PC-9 (cell line): ENCODE measurements around the gene SEC31A. TPM values are rescaled to one million over a fixed set of nuclear protein-coding genes. Genes with fewer than 3 reads are reported as not detected.

ENCODE experiments used
- BruUV-seq: library from RNA; stranded (reverse); fragments of 400-500 nt; replicated peaks from 2 replicates; lab custom pipeline; 2021; lab: Mats Ljungman, UMichigan
- CTCF ChIA-PET: fragments of 300-600 bp; sonication (Branson Sonifier 250); formaldehyde crosslinking; loops from one replicate; lab custom pipeline; 2022; ENCODE audit warnings: antibody characterized with exemption; lab: Charles Lee
- POLR2A ChIA-PET: fragments of 300-600 bp; sonication (Branson Sonifier 250); formaldehyde crosslinking; loops from one replicate; lab custom pipeline; 2022; ENCODE audit warnings: antibody characterized with exemption; ENCODE audit not compliant: unreplicated experiment; lab: Charles Lee
- DNase-seq, 2 experiments: peaks; one replicate each; pipeline versions ENCODE4 v3.0.0 to v3.0.0-alpha.2; 2015 to 2022; ENCODE audit warnings: mixed read lengths in 1 of 2
- H2AFZ ChIP-seq: fragments of 200-600 bp; sonication (generic); 2 replicates; pipeline ENCODE4 v1.8.1; 2017; ENCODE audit warnings: antibody characterized with exemption
- H3F3A ChIP-seq: fragments of 200-600 bp; sonication (generic); 2 replicates; pipeline ENCODE4 v1.8.1; 2017; ENCODE audit warnings: antibody characterized with exemption, mild to moderate bottlenecking, low read depth; ENCODE audit not compliant: insufficient read depth
- H3K27ac ChIP-seq: fragments of 200-600 bp; sonication (generic); 2 replicates; pipeline ENCODE4 v1.6.1; 2016; ENCODE audit warnings: mixed run types
- H3K27me3 ChIP-seq: fragments of 200-600 bp; sonication (generic); 2 replicates; pipeline ENCODE4 v1.6.1; 2016; ENCODE audit warnings: low read depth, mixed run types; ENCODE audit not compliant: insufficient read depth
- H3K36me3 ChIP-seq: fragments of 200-600 bp; sonication (generic); 2 replicates; pipeline ENCODE4 v1.6.1; 2016; ENCODE audit warnings: low read depth, mixed run types
- H3K4me1 ChIP-seq: fragments of 200-600 bp; sonication (generic); replicated peaks from 2 replicates; pipeline ENCODE4 v1.6.1; 2016; ENCODE audit warnings: mixed run types; ENCODE audit not compliant: insufficient read depth
- H3K4me2 ChIP-seq: fragments of 200-600 bp; sonication (generic); 2 replicates; pipeline ENCODE4 v1.6.1; 2017; ENCODE audit warnings: mixed run types
- H3K4me3 ChIP-seq: fragments of 200-600 bp; sonication (generic); 2 replicates; pipeline ENCODE4 v1.6.1; 2016; ENCODE audit warnings: mixed run types
- H3K79me2 ChIP-seq: fragments of 200-600 bp; sonication (generic); 2 replicates; pipeline ENCODE4 v1.6.1; 2017; ENCODE audit warnings: low read depth, mixed run types
- H3K9me2 ChIP-seq: fragments of 200-600 bp; sonication (generic); 2 replicates; pipeline ENCODE4 v1.8.1; 2017; ENCODE audit warnings: mild to moderate bottlenecking; ENCODE audit not compliant: insufficient read depth
- H3K9me3 ChIP-seq: fragments of 200-600 bp; sonication (generic); 2 replicates; pipeline ENCODE4 v1.8.1; 2016; ENCODE audit warnings: low read depth; ENCODE audit not compliant: insufficient read depth
- H4K20me1 ChIP-seq: fragments of 200-600 bp; sonication (generic); 2 replicates; pipeline ENCODE4 v1.8.1; 2017; ENCODE audit not compliant: insufficient read depth
- EZH2 ChIP-seq: fragments of 200-600 bp; sonication (generic); IDR thresholded peaks from 2 replicates; pipeline ENCODE4 v1.8.0; 2017; ENCODE audit warnings: antibody characterized with exemption, low read depth
- intact Hi-C: fragments of 100-400 bp; cut with micrococcal nuclease; formaldehyde crosslinking; loops from one replicate; pipeline ENCODE4 v1.10.0; 2022; ENCODE audit not compliant: unreplicated experiment
- total RNA-seq: library from RNA; stranded (reverse); gene quantifications from 2 replicates; pipeline ENCODE4 v1.2.3, GENCODE V29; 2021
- TF ChIP-seq, protein P1 (sequence below): fragments of 200-600 bp; sonication (generic); conservative IDR thresholded peaks from 2 replicates; pipeline ENCODE4 v1.6.1; 2017; ENCODE audit warnings: mixed run types, antibody characterized with exemption, mild to moderate bottlenecking, moderate library complexity

The SEC31A gene
- total RNA-seq, 1 experiment from 2014 or later: 95.5 TPM

DNA sequence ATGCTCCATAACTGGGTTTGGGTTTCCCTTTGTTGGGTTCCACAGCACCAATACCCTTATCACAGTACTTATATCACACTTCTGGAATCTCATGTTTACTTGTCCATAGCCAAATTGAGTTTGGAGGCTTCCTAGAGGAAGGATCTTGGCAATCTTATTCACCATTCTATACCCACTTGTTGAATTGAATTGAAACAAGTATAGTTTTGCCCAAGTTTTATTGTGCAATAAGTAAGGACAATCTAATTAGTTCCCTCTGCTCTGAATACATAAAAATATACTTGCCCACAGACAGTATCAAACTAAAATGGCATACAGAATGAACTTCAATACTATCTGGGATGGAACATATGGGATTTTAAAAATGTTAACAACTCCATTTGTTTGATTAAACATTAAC lies 40.3 kb downstream of the SEC31A start:
- no peak overlapping the region for H3K4me3 ChIP-seq
- TF ChIP-seq EZH2: no peak
- no peak overlapping the region for H2AFZ ChIP-seq
- no peak overlapping the region for H3K27ac ChIP-seq
- no peaks in the 10 kb centered on the region for H3F3A ChIP-seq
- no TSS peak for BruUV-seq
- H3K36me3 ChIP-seq: peaks cover 20% of the 10 kb centered on the region
- DNase-seq: no peak
- no peaks in the 10 kb centered on the region for H3K27me3 ChIP-seq
- H3K9me2 ChIP-seq: no peaks in the 10 kb centered on the region
- H3K4me1 ChIP-seq: no peaks in the 10 kb centered on the region
- no peak overlapping the region for H3K4me2 ChIP-seq
- CTCF ChIA-PET: interaction anchor here (0.6 to 1.0 kb wide), 2 partner anchors 388 to 397 kb away, joined by 4 to 9 read pairs; no protein-coding TSS in a partner anchor
- intact Hi-C loops: no loop called here
- H3K79me2 ChIP-seq: no peaks in the 10 kb centered on the region
- no peaks in the 10 kb centered on the region for H3K9me3 ChIP-seq
- POLR2A ChIA-PET: interaction anchor here (0.6 kb wide), 1 partner anchor 16 kb away, joined by 3 read pairs; no protein-coding TSS in a partner anchor
- no peaks in the 10 kb centered on the region for H4K20me1 ChIP-seq

DNA sequence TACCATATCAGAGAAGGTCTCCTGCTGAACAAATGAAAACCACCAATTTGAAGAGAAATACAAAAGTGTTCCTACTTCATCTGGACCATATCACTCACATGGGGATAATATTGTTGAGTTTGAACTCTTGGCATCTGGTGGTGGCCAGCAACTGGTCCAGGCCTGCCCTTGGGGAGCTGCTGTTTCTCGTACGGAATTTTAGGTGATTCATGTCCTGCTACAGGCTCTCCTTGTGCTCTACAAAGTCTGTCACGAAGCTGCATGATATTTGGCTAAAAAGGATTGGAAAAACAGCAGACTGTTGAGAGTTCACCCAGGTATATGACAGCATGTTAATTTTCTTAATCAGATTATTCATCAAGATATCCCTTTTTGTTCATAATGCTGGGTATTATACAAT lies 42.2 kb downstream of the SEC31A start:
- Histone ChIP-seq H3K36me3 (peaks cover 19% of the 10 kb centered on the region), H3K9me3 (no peaks in the 10 kb centered on the region), H3K4me3 (no peak overlapping the region), H3F3A (no peaks in the 10 kb centered on the region), H3K4me1 (no peaks in the 10 kb centered on the region), H3K79me2 (no peaks in the 10 kb centered on the region), H3K9me2 (no peaks in the 10 kb centered on the region), H2AFZ (no peak overlapping the region), H4K20me1 (no peaks in the 10 kb centered on the region), H3K4me2 (no peak overlapping the region), H3K27me3 (no peaks in the 10 kb centered on the region), H3K27ac (no peak overlapping the region)
- BruUV-seq: no TSS peak
- intact Hi-C loops: no loop called here
- ChIA-PET POLR2A (no interaction called here), CTCF (no interaction called here)
- TF ChIP-seq, protein P1, sequence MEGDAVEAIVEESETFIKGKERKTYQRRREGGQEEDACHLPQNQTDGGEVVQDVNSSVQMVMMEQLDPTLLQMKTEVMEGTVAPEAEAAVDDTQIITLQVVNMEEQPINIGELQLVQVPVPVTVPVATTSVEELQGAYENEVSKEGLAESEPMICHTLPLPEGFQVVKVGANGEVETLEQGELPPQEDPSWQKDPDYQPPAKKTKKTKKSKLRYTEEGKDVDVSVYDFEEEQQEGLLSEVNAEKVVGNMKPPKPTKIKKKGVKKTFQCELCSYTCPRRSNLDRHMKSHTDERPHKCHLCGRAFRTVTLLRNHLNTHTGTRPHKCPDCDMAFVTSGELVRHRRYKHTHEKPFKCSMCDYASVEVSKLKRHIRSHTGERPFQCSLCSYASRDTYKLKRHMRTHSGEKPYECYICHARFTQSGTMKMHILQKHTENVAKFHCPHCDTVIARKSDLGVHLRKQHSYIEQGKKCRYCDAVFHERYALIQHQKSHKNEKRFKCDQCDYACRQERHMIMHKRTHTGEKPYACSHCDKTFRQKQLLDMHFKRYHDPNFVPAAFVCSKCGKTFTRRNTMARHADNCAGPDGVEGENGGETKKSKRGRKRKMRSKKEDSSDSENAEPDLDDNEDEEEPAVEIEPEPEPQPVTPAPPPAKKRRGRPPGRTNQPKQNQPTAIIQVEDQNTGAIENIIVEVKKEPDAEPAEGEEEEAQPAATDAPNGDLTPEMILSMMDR: no peak
- TF ChIP-seq EZH2: no peak
- DNase-seq: no peak

DNA sequence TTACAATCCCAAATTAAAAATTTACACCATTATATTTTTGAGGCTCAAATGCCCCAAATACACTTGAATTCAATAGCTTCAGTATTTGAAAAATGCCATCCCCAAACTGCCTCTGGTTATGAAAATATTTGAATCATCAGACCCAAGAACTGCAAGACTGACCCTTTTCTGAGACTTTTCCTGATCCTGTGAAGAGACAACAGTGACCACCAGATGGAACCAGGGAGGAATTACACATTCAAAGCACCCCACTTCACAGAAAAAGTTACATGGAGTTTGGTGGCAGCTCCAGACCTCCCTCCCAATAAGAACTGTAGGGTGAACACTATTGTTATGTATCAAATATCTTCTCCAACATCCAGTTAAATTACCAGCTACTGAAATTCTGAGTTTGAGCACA lies 48.4 kb downstream of the SEC31A start:
- BruUV-seq: no TSS peak
- H3K27me3 ChIP-seq: no peaks in the 10 kb centered on the region
- no peak for DNase-seq
- H3K4me3 ChIP-seq: no peak overlapping the region
- no peaks in the 10 kb centered on the region for H3K9me2 ChIP-seq
- ChIA-PET POLR2A (no interaction called here), CTCF (no interaction called here)
- no peaks in the 10 kb centered on the region for H3K79me2 ChIP-seq
- no peak overlapping the region for H3K4me2 ChIP-seq
- H4K20me1 ChIP-seq: no peaks in the 10 kb centered on the region
- no peaks in the 10 kb centered on the region for H3K4me1 ChIP-seq
- H3K9me3 ChIP-seq: no peaks in the 10 kb centered on the region
- intact Hi-C loops: no loop called here
- H3K27ac ChIP-seq: no peak overlapping the region
- no peaks in the 10 kb centered on the region for H3F3A ChIP-seq
- peaks cover 9% of the 10 kb centered on the region for H3K36me3 ChIP-seq
- TF ChIP-seq, protein P1: no peak; the same call in 1 of the 2 replicates
- no peak for TF ChIP-seq EZH2
- H2AFZ ChIP-seq: no peak overlapping the region

DNA sequence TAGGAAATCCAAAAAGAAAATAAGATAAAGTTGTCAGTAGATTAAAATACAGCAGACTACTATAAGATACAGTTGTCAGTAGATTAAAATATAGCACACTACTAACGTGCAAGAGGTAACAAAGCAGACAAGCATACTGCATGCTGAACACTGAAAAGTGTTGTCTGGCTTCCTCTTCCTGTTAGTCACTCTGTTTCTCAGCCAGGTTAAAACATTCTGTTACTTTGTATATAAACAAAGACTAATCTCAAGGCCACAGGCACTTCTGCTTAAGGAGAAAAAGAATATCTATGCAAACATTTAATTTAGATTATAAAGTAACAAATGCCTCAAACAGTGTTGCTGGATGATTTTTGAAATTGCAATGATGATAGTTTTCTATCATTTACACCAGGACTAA lies 51.3 kb downstream of the SEC31A start:
- intact Hi-C loops: no loop called here
- CTCF ChIA-PET: no interaction called here
- H3K36me3 ChIP-seq: peaks cover 4% of the 10 kb centered on the region

More for the DNA sequence above, 51.3 kb downstream of the SEC31A start:
- Histone ChIP-seq H3K9me3 (no peaks in the 10 kb centered on the region), H3K27me3 (no peaks in the 10 kb centered on the region), H3K27ac (no peak overlapping the region), H3K4me3 (no peak overlapping the region), H2AFZ (no peak overlapping the region), H3K9me2 (no peaks in the 10 kb centered on the region), H3K79me2 (no peaks in the 10 kb centered on the region), H4K20me1 (no peaks in the 10 kb centered on the region), H3K4me2 (no peak overlapping the region), H3K4me1 (peaks cover 7% of the 10 kb centered on the region), H3F3A (peaks cover 4% of the 10 kb centered on the region)
- no peak for DNase-seq
- TF ChIP-seq, protein P1: no peak
- TF ChIP-seq EZH2: no peak
- POLR2A ChIA-PET: no interaction called here
- no TSS peak for BruUV-seq
